Stimulated activated CD8-positive, alpha-beta memory T cell treated with anti-CD3 and anti-CD28 coated beads, Interleukin-4, amount 100 ng/mL, for 1 hour (primary cell): ENCODE measurements around the gene PAIP1.
"Not testable (repeated sequence)": the region's sequence is repeated elsewhere in the genome, so short reads cannot be mapped to it uniquely, and the experiment has no call there.

ENCODE experiments used
- DNase-seq, 2 donors: peaks; one replicate each; pipeline ENCODE4 v3.0.0-alpha.2; 2020; ENCODE audit warnings: low read depth in 2 of 2, low spot score in 1 of 2

PAIP1 gene

DNA sequence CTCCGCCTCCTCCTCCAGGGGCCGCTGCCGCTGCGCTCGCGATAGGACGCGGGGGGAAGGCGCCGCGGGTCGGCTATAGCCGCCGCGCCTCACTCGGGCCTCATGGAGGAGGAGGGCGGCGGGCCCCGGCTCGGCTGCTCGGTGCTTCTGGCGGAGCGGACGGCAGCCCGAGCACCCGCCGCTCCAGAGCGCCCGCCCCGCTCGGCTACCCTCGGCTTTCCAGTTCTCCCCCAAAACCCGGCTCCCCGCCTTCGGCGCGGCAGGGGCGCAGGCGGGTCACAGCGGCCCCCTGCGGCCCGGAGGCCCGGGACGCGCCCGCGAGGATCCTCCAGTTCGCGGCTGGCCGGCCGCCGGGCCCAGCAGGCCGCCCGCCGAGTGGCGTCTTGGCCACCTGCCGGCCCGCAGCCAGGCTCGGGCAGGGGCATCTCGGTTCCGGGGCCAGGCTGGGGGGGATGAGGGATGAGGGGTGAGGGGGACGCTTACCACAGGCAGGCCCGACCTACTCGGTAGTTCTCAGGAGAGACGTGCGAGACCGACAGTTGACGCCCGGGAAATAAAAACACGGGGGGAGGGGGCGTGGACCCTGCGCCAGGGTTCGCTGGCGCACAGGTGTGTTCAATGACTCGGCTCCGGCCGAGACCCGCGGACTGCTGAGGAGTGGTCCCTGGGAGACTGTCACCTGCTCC, at the start of gene PAIP1:
PAIP1 (minus strand) TSS at position 221 of the 686 bp plus-strand sequence. CDS start 231 bp downstream, outside the sequence.
- DNase-seq = peak; percentile 53 to 69

DNA sequence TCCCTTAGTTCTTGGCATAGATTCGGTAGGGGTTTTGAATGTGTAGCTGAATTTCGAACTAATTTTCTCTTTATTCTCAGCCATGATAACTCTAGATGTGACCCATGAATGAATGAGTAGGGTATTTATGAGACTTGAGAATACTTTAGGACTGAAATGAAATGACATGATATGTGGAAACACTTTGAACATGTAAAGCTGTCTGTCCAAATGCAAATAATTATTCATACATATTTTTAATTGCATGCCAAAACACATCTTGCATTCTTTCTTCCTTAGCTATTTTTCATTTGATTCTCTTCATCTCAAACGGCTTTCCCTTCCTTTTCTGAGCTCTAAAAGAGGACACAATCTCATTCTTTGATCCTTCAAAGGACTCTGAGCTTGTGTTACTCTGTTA, 49.5 kb upstream of the PAIP1 start:
- no peak for DNase-seq

DNA sequence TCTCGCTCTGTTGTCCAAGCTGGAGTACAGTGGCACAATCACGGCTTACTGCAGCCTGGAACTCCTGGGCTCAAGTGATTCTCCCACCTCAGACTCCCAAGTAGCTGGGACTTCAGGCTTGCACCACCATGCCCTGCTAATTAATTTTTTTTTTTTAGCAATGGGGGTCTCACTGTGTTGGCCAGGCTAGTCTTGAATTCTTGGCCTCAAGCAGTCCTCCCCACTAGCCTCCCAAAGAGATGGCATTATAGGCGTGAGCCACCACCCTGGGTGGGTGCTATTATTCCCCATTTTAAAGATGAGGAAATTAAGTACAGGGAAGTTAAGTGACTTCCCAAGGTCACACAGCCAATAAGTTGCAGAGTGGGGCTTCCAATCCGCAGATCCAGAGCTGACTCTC, 47.8 kb upstream of the PAIP1 start:
- DNase-seq = no peak

DNA sequence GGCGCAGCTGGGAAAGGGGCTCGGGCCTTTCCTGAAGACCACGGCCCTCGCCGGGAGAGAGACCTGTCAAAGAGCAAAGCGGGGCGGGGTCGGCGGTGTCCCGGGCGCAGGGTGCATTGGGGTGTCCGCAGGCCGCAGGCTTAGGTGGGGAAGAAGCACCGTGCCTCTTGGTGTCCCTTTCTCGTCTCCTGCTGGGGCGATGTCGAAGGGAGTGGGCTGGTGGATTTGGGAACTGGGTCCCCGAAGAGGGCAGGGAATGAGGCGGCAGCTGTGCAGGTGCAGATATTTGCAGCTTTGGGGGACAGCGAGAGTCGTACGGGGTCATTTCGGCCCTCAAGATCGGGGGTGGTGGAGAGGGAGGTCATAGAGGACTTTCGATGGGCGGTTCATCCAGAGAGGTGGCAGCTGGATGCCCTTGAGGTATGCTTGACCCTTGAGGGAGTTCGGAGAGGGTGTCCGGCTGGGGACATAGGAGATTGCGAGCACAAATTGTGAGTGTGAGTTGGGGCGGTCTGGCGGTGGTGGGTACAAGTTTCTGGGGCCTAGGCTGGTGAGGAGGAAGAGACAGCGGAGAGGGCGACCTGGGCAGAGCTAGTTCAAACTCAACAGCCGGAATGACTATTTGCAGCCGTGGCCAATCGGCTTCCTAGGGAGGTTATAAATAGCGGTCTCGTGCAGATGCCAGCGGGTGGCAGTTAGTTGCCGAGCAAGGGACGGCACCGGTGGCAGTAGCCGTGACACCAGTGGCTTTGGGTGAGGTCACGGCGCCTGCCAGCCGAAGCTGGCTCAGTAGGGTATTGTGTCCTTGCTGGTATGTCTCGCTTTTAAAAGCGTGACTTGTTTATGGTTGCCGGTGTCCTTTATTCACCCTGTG, 46.7 kb upstream of the PAIP1 start:
- DNase-seq = peak; percentile 36 to 44

DNA sequence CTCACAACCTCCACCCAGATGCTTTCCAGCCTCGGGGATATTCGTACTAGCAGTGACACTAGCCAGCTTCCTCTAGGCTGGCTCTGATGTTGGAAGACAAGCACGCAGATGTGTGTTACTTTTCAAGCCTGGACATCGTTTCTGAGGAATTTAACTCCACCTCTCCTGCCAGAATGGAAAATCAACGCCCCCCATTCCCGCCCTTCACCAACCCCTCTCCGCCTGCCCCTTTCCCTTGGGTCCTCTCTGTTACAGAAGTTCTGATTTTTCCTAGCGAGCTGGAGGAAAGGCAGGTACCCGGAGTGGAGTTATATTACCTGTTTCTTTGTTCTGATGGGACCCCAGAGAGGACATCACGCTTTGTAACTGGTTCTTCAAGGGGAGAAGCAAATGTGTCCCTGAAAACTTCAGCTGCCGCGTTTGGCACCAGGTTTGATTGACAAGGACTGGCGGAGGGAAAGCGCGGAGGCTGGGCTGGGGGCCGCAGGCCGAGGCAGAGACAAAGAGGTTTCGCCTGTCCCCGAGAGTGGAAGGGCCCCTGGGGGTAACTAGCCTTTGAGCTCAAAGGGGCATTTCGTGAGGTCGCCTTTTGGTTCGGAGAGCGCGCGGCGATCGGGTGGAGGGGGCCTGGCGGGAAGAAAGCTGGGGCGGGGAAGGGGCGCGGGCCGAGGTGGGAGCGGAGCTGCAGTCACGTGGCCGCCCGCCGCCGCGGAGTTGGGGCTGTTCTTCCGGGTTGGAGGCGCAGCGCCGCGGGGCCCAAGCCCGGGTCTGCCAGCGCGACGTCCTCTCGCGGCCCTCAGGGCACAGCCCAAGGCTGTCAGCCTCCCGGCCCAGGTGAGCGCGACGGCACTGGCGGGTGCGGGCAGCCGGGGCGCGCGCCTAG, 45.8 kb upstream of the PAIP1 start, which contains the start of gene NNT:
NNT (plus strand) TSS at position 720 of the 883 bp plus-strand sequence. CDS start 6,016 bp downstream, outside the sequence.
- peak; percentile 49 to 56 for DNase-seq

GRCh38 chr5:43601454-43602260, 44.8 kb upstream of the PAIP1 start:
- DNase-seq = no peak

- DNase-seq = not testable (repeated sequence)
Measured at GRCh38 chr5:43598927-43599326, 42.0 kb upstream of the PAIP1 start.

GRCh38 chr5:43592363-43592762, 35.5 kb upstream of the PAIP1 start:
- no peak for DNase-seq

- no peak for DNase-seq
Measured at GRCh38 chr5:43590700-43591099, 33.8 kb upstream of the PAIP1 start.

DNA sequence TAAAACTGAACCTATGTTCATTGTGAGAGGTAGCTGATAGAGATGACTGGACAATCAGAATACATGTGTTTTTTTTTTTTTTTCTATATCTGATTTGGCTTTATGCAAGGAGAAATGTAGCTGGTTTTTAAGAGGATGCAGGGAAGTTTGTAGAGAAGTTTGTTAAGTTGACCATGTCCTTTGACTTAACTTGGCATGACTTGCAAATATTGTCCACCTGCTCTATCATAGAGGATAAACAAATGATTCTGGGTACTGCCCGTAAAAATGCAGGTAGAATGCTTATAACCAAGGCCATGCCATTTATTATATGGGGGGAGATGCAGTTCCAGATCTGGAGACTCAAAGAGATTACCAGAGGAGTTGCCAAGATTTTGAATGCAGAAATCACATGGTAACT, 32.4 kb upstream of the PAIP1 start:
- DNase-seq = no peak

- no peak for DNase-seq
Measured at GRCh38 chr5:43588842-43589241, 32.0 kb upstream of the PAIP1 start.

DNA sequence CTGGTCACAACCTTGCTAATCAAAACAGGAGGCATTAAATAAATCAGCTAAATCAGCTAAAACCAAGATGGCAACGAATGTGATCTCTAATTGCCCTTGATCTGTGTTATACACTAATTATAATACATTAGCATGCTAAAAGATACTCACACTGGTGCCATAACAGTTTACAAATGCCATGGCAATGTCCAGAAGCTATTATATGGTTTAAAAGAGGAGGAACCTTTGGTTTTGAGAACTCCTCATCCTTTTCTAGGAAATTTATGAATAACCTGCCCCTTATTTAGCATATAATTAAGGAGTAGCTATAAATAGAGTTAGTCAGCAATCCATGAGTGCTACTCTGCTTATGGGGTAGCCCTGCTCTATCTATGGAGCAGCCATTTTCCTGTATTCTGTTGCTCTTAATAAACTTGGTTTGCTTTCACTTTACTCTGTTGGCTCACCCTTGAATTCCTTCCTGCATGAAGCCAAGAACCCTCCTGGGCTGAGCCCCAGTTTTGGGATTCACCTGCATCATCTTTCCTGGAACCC, 27.4 kb upstream of the PAIP1 start:
- no peak for DNase-seq

DNA sequence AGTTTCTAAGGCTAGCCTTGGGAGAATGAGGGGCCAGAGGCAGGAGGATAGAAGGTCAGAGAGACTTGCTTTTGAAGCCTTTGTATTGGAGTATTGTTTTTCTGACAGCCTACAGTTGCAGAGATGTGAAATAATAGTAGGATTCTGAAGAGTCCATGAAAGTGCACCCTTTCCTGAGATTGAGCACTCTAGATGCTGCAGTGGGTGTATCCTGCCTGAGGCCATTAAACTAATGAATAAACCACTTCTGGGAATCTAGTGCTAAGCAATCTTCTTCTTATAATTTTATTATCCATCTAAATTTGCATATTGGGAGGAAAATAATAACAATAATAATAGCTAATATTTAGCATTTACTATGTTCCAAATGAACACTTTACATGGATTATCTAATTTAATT, 26.8 kb upstream of the PAIP1 start:
- DNase-seq = no peak

DNA sequence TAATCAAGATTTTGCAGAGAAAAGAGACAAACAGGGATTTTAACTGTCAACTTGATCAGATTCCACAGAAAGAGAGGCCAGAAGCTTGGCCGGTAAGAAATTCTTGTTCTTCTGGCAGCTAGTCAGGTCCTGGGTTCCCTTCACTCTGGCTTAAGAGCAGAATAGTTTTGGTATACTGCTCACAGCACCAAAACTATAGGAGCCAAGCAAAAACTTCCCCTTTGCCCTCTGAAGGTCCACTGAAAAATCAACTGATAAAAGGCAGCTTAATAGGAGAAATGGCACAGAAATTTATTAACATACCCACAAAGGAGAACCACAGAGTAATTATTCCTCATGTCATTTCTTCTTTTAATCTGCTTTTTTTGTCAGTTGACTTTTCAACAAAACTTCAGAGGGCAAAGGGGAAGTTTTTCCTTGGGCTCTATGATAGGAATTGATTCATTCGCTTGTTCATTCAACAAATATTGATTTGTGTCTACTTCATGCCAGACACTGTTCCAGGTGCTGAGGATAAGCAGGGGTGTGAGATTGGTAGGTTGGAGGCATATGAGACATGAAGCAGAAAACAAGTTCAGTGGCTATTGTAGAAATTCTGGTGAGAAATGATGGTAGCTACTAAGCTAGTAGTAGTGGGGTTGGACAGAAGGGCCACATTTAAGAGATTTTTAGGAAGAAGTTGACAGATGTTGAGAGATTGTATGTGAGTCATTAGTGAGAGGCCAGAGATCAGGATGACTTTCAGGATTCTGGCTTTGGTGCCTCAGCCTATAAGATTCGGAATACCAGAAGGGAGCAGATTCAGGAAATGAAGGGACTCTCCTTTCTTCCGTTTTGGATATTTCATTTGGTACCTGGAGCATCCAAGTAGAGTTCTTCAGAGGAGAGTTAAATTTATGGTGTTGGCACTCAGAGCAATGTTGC, 25.5 kb upstream of the PAIP1 start:
- DNase-seq = no peak

DNA sequence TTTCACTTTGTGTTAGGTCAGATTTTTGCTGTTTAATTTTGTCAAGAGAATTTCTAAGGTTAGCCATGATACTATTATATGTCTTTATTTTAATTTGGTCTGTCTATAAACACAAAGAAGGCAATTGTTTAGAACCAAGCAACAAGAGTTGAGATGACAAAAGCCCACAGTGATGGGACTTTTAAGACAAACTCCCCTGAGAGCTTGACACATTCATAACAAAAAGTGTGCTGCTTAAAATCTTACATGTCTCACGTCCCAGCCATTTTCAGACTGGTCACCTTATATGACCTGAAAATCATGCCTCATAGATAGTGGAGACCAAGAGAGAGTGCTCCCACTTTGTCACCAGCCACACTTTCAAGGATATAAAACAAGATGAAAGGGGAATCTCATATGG, 24.5 kb upstream of the PAIP1 start:
- no peak for DNase-seq

GRCh38 chr5:43580402-43581210, 23.7 kb upstream of the PAIP1 start:
- DNase-seq = not testable (repeated sequence)

DNA sequence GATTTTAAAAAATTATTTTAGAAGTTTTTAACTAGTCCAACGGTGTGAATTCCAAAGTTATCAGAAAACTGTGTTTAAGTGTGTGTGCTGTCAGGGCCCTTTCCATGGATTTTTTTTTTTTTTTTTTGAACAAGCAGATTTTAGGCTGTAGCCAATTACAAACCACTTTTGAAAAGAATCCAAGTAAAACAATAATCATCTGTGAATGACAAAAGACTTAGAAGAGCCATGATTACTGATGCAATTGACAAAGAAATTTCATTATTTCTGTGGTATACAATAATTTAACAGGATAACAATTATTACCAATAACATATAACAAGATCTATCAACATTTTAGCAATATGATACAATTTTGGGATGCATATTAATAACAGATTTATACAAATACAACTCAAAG, 16.2 kb upstream of the PAIP1 start:
- no peak for DNase-seq

DNA sequence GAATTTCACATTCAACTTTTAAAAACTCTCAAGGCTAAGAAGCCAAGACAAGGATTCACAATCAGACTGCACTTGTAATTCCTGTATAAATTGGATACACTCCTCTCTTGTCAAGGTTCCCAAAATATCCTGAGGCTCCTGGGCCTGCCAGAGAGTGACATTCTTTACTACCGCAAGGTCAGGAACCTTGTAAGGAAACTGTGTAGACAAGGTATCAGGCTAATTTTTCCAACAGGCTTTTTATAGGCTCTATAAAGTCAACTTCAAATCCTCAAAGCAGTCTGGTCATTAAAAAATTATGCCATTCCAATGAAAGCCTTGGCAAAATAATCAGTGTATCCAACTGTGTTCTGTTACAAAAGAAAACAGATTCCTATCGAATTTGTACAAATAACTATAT, 15.5 kb upstream of the PAIP1 start:
- DNase-seq = no peak
